Measurements from ENCODE around the gene EVI2A. TPM values are rescaled to one million over a fixed set of nuclear protein-coding genes. Genes with fewer than 3 reads are reported as not detected.

EVI2A gene
- total RNA-seq, 1 experiment from 2014 or later: not detected

DNA sequence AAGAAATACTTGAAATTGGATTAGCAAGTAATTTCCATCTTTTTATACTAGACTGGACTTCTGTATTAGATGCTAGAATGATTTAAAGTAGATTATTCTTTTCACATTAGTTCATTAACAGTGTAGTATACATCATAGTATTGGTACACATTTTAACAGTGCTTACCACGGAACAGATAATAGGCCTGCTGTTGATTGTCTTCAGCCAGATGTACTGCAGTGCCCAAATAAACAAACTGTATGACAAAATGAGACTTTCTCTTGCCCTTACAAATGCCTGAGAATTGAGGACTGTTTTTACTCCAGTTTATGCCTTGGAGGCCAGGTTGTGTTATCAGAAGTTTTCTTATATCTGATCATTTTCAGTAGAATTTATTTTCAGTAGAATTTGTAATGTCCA, 631 bp downstream of the EVI2A start (continued):
- no peak for TF ChIP-seq YY1 (IDR thresholded peaks at IDR 0.05; ENCODE audit: extremely low read depth, insufficient replicate concordance, low read depth, low read length)
- TF ChIP-seq ZFX (IDR thresholded peaks at IDR 0.05): no peak
- TF ChIP-seq CEBPB (IDR thresholded peaks at IDR 0.05; ENCODE audit: low read depth): no peak

DNA sequence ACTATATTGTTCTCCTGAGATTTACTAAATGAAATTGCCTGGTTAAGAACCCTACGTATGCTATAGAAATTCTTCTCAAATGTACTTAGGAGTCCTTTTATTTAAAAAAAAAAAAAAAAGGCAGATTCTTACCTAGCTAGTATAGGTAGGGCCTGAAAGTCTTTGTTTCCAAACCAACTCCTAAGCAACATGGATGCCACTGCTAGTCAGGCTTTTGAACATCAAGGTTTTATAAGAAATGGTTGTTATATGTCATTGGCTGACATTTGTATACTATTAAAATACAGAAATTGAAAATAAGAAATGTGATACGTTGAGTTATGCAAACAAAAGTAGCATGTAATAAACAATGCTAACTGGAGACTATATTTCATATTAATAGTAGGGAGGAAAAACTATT, 1.2 kb downstream of the EVI2A start:
- Histone ChIP-seq H3K9me2 (ENCODE audit: insufficient read depth) (no peaks in the 10 kb centered on the region), H3K27ac (ENCODE audit: low read depth, low read length) (no peak overlapping the region), H3K9ac (ENCODE audit: low read length) (no peak overlapping the region), H3K9me3 (ENCODE audit: control insufficient read depth in 1 of 2, insufficient read depth in 1 of 2, low read depth in 1 of 2, low read length in 2 of 2) (no peaks in the 10 kb centered on the region), H2AFZ (ENCODE audit: low read depth, low read length, poor library complexity, severe bottlenecking) (no peak overlapping the region), H3K4me2 (ENCODE audit: low read length) (no peak overlapping the region), H3K36me3 (ENCODE audit: control insufficient read depth in 1 of 2, insufficient read depth in 2 of 2, low read length in 2 of 2) (no peaks in the 10 kb centered on the region), H4K20me1 (ENCODE audit: insufficient read depth) (no peaks in the 10 kb centered on the region), H3K79me2 (ENCODE audit: insufficient read depth, low read length) (no peaks in the 10 kb centered on the region), H3K27me3 (ENCODE audit: insufficient read depth, low read length) (no peaks in the 10 kb centered on the region), H3K4me1 (ENCODE audit: control insufficient read depth in 1 of 2, insufficient read depth in 2 of 2, low read length in 2 of 2) (no peaks in the 10 kb centered on the region), H3K4me3 (replicated peaks in 1 of 2; ENCODE audit: low read depth in 1 of 2, low read length in 2 of 2) (no peak overlapping the region)
- TF ChIP-seq, protein P1, sequence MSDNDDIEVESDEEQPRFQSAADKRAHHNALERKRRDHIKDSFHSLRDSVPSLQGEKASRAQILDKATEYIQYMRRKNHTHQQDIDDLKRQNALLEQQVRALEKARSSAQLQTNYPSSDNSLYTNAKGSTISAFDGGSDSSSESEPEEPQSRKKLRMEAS (IDR thresholded peaks at IDR 0.05): no peak
- TF ChIP-seq, protein P2, sequence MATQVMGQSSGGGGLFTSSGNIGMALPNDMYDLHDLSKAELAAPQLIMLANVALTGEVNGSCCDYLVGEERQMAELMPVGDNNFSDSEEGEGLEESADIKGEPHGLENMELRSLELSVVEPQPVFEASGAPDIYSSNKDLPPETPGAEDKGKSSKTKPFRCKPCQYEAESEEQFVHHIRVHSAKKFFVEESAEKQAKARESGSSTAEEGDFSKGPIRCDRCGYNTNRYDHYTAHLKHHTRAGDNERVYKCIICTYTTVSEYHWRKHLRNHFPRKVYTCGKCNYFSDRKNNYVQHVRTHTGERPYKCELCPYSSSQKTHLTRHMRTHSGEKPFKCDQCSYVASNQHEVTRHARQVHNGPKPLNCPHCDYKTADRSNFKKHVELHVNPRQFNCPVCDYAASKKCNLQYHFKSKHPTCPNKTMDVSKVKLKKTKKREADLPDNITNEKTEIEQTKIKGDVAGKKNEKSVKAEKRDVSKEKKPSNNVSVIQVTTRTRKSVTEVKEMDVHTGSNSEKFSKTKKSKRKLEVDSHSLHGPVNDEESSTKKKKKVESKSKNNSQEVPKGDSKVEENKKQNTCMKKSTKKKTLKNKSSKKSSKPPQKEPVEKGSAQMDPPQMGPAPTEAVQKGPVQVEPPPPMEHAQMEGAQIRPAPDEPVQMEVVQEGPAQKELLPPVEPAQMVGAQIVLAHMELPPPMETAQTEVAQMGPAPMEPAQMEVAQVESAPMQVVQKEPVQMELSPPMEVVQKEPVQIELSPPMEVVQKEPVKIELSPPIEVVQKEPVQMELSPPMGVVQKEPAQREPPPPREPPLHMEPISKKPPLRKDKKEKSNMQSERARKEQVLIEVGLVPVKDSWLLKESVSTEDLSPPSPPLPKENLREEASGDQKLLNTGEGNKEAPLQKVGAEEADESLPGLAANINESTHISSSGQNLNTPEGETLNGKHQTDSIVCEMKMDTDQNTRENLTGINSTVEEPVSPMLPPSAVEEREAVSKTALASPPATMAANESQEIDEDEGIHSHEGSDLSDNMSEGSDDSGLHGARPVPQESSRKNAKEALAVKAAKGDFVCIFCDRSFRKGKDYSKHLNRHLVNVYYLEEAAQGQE (IDR thresholded peaks at IDR 0.05; ENCODE audit: low read depth): no peak
- TF ChIP-seq JUND (IDR thresholded peaks at IDR 0.05) (no peak), POLR2AphosphoS5 (IDR thresholded peaks at IDR 0.05; ENCODE audit: low read depth, low read length) (no peak), EZH2 (IDR thresholded peaks at IDR 0.05) (no peak)
- ChIA-PET POLR2A (interaction anchor here (0.7 kb wide), 1 partner anchor 19 kb away, joined by 3 read pairs; no protein-coding TSS in a partner anchor), RAD21 (ENCODE audit: low non-redundant PET in 1 of 2, low total read pairs in 2 of 2, uncharacterized antibody in 2 of 2, unreplicated experiment in 2 of 2) (no interaction called here), CTCF (interaction anchor here (0.6 kb wide), 1 partner anchor 9 kb away, joined by 3 read pairs; no protein-coding TSS in a partner anchor)
- ATAC-seq (no peak), DNase-seq (ENCODE audit: low read depth, low spot score) (no peak)
- BruUV-seq (replicated peaks): no TSS peak
- intact Hi-C loops (cut with micrococcal nuclease): no loop called here
